K562 (cell line): ENCODE results near the gene RABGAP1L. TPM values are rescaled to one million over a fixed set of nuclear protein-coding genes. Genes with fewer than 3 reads are reported as not detected.

ENCODE experiments used
- BRF2 ChIP-seq: IDR thresholded peaks from 3 replicates; pipeline ENCODE4 v1.6.1; 2011; ENCODE audit warnings: borderline replicate concordance, mild to moderate bottlenecking; ENCODE audit not compliant: insufficient read length, insufficient read depth
- CBFA2T3 ChIP-seq: fragments of 450-650 bp; IDR thresholded peaks from 2 replicates; pipeline ENCODE4 v1.6.1; 2017
- CHD2 ChIP-seq: IDR thresholded peaks from 2 replicates; pipeline ENCODE4 v1.6.1; 2011; ENCODE audit warnings: low read depth, low read length
- CTBP1 ChIP-seq: fragments of 450-650 bp; IDR thresholded peaks from 2 replicates; pipeline ENCODE4 v1.6.1; 2016; ENCODE audit warnings: borderline replicate concordance
- HES1 ChIP-seq: fragments of 450-650 bp; IDR thresholded peaks from 2 replicates; pipeline ENCODE4 v1.6.1; 2016; ENCODE audit warnings: low read depth, mild to moderate bottlenecking, moderate library complexity
- MECOM ChIP-seq: fragments of 250-450 bp; sonication (Bioruptor Pico); IDR thresholded peaks from 2 replicates; pipeline ENCODE4 v1.8.0; 2022; ENCODE audit warnings: inconsistent platforms
- POLR2AphosphoS2 ChIP-seq: IDR thresholded peaks from 2 replicates; pipeline ENCODE4 v1.6.1; 2012; ENCODE audit warnings: low read length, improper control_type of control experiment
- RFX1 ChIP-seq: fragments of 450-650 bp; IDR thresholded peaks from 2 replicates; pipeline ENCODE4 v1.6.1; 2016; ENCODE audit warnings: mild to moderate bottlenecking, moderate library complexity
- SRF ChIP-seq, 2 experiments: fragments of 250-450, 450-650 bp in 1 of 2; sonication (Bioruptor Pico) in 1 of 2; sonication (generic) in 1 of 2; formaldehyde crosslinking; IDR thresholded peaks; 2 replicates each; pipeline versions ENCODE4 v1.5.0 to v1.5.1; 2020 to 2022; ENCODE audit warnings: mild to moderate bottlenecking in 1 of 2, missing genetic modification reagents in 1 of 2
- ZBTB8A ChIP-seq: fragments of 450-650 bp; IDR thresholded peaks from 2 replicates; pipeline ENCODE4 v1.6.1; 2018; ENCODE audit warnings: mild to moderate bottlenecking, moderate library complexity; ENCODE audit not compliant: partially characterized antibody
- ZNF197 ChIP-seq: fragments of 200-800 bp; sonication (Bioruptor generic); IDR thresholded peaks from 2 replicates; pipeline ENCODE4 v1.6.1; 2016; ENCODE audit warnings: low read depth, missing genetic modification characterization, missing compliant biosample characterization
- ZNF586 ChIP-seq: fragments of 450-650 bp; formaldehyde crosslinking; conservative IDR thresholded peaks from 2 replicates; pipeline ENCODE4 v1.4.0; 2020; ENCODE audit warnings: mild to moderate bottlenecking, moderate library complexity
- ZSCAN29 ChIP-seq: fragments of 450-650 bp; IDR thresholded peaks from 2 replicates; pipeline ENCODE4 v1.6.1; 2017
- polyA plus RNA-seq, 8 experiments: library from polyadenylated mRNA; depleted of rRNA in 4 of 8; stranded (reverse) in 5 of 8; unstranded in 3 of 8; fragments of >200 nt; fragmentation: Nextera tagmentation in 2 of 8; fragmentation: Illumina TruSeq in 1 of 8; extraction: Ambion mirVana in 2 of 8; extraction: Trizol in 1 of 8; gene quantifications; 2 replicates each; pipeline versions ENCODE4 v1.2.1 to v1.2.3, GENCODE V29; 2011 to 2014; ENCODE audit warnings: inconsistent platforms in 1 of 8, missing spikeins in 1 of 8
- total RNA-seq, 7 experiments: library from RNA; depleted of rRNA in 6 of 7; stranded (reverse); fragments of >200 nt in 6 of 7; fragmentation: Illumina TruSeq in 2 of 7; extraction: Trizol in 2 of 7; gene quantifications; 2 replicates each; pipeline versions ENCODE4 v1.2.1 to v1.2.3, GENCODE V29; 2011 to 2021; ENCODE audit warnings: low replicate concordance in 1 of 7

RABGAP1L gene
- total and polyA plus RNA-seq, 9 of the 15 experiments (the other 6 are each of a cell fraction or from before 2014, with no cell fraction given): 16.5 to 44.9 (median 26.7) TPM

GRCh38 chr1:174169342-174169741, 10.0 kb downstream of the RABGAP1L start (continued):
- no peak for TF ChIP-seq HES1
- TF ChIP-seq ZNF197: no peak
- no peak for TF ChIP-seq ZNF586 (CRISPR knock-in tag)
- TF ChIP-seq SRF (CRISPR knock-in tag; IDR thresholded peaks at IDR 0.05): no peak
- TF ChIP-seq ZBTB8A: no peak
- TF ChIP-seq POLR2AphosphoS2: no peak
- no peak for TF ChIP-seq MECOM (CRISPR knock-in tag)
- no peak for TF ChIP-seq CTBP1
- no peak for TF ChIP-seq CHD2
- TF ChIP-seq CBFA2T3: 0 out of 2 replicates have a peak, but pooled peaks have one; percentile 8
- TF ChIP-seq ZSCAN29: no peak
- no peak for TF ChIP-seq RFX1
- TF ChIP-seq BRF2: no peak
- TF ChIP-seq, all 486 proteins: peak for 3
